Stimulated activated CD8-positive, alpha-beta memory T cell treated with anti-CD3 and anti-CD28 coated beads, Interleukin-15, amount 100 ng/mL, for 24 hours (primary cell): Measurements from ENCODE around the gene CEP72.
"Not testable (repeated sequence)": the region's sequence is repeated elsewhere in the genome, so short reads cannot be mapped to it uniquely, and the experiment has no call there.

ENCODE experiments used
- DNase-seq: peaks from one replicate; pipeline ENCODE4 v3.0.0-alpha.2; 2020; ENCODE audit warnings: low read depth

The CEP72 gene

DNA sequence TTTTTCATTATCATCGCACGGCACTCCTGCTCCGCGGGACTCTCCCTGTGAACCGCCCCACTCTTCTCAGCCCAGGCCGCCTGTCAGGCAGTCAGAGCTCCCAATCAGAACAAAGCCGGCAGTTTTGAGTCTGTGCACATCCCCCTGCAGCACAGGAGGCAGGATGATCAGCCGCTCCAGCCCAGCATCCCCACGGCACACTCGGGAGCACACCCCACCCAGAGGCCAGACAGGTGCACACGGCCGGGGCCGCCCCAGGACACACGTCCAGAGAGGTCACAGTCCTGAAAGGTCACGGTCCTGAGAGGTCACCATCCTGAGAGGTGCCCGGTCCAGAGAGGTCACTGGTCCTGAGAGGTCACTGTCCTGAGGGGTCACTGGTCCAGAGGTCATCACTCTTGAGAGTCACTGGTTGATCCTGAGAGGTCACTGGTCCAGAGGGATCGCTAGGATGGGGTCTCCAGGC, 72.6 kb downstream of the CEP72 start:
- DNase-seq, result no peak

DNA sequence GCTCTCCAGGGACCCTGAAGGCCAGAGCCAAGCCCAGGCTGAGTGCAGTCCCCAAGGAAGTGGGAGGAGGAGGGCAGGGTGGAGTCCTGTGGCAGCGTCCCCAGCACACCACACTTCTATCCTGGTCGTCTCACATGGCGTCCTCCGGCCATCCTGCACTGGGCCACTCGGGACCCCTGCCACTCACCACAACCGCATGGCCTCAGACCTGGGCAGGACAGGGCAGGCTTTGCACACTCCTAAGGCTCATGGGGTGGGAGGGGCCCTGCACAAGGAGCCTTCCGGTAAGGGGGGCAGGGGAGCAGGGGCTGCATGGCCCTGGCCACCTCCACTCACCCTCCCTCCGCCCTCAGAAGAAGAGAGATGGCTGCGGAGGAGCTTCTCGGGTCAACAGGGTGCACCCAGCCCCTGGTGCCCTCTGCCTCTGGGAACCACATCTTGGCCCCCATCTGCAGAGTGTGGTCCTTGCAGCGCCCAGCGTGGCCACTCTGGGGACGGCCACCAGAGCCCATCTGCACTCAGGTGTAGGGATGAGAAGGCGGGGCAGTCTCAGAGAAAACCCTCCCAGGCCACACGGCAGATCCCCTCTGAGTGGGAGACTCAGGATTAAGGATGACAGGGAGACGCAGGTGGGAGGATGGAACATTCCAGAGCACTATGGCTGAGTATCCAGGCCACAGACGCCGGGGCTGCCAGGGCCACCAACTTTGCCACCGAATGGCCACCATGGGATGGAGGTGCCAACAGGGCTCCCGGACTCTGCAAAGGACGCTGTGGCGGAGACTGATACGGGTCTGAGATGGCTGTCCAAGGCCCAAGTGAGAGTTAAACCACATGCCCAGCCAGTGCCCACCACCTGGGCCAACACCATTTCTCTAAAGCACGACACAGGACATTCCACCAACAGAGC, 73.4 kb downstream of the CEP72 start:
- DNase-seq, result no peak

DNA sequence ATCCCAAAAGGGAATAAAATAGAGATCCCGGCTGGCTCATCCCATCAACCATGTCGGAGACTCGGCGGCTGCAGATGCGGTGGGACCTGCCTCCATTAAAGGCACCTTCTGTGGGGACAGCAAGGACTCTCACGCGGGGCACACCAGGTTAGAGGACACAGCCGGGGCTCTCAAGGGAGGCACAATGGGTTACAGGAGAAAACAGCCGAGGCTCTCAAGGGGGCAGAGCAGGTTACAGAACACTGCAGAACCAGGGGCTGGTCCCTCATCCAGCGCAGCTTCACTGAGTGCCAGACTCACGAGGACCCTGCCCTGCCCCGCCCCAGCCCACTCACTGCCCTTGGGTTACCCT, 74.0 kb downstream of the CEP72 start:
- not testable (repeated sequence) for DNase-seq

DNA sequence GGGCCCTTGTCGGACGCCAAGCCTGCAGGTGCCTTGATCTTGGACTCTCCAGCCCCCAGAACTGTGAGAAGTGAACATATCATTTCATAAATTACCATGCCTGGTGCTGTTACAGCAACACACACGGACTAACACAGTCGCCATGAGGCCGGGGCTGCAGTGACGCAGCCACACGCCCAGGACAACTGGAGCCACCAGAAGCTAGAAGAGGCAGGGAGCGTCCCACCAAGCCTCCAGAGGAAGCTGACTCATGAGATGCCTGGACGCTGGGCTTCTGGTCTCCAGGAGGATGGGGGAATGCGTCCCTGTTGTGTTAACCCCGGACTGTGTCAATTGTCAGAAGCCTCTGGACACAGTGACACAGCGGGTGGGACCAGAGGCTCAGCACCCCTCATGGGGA, 74.8 kb downstream of the CEP72 start:
- DNase-seq, result not testable (repeated sequence)

DNA sequence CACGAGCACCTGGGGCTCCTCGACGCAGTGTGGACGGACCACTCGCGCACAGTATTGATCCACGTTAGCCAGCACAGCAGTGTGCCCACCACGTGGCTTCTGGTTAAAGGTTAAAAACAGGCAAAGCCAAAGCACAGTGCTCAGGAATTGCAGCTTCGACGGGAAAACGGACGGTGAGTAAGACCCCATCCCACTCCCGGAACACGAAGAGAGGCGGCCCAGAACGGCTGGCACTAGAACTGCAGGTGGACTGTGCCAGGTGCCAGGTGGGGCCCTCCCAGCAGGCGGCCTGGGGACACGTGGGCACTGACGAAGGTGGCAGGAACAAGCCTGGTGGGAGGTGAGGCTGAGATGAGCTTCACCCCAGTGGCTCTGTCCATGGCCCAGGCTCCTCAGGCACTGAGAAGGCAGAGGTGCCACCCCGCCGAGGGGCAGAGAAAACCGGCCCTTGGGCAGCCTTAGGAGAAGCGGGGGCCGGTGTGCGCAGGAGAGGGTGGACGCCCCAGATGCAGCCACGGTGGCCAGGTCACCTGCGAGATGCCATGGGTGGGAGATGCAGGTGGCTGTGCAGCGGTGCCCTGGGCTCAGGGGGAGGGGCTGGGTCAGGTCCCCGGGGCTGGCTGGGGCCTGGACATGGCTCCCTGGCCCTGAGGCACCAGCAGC, 76.3 kb downstream of the CEP72 start:
- DNase-seq, result not testable (repeated sequence)

DNA sequence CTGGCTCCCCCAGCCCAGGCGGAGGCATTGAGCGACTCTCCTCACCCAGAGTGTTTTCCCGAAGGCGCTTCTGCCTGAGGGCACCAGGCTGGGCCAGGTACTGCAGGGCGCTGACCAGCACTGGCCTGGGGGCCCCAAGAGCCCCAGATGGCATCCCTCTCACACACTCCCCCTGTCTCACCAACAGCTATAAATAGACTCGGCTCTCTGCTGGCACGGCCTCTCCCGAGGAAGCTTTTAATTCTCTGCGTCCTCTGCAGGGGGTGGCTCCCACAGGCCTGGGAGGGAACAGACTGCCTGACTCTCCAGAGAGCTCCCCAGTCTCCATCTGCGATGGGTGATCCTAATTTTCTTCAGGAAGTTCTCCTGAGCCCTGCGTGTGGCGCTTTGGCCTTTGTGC, 78.2 kb downstream of the CEP72 start:
- DNase-seq, result not testable (repeated sequence)

DNA sequence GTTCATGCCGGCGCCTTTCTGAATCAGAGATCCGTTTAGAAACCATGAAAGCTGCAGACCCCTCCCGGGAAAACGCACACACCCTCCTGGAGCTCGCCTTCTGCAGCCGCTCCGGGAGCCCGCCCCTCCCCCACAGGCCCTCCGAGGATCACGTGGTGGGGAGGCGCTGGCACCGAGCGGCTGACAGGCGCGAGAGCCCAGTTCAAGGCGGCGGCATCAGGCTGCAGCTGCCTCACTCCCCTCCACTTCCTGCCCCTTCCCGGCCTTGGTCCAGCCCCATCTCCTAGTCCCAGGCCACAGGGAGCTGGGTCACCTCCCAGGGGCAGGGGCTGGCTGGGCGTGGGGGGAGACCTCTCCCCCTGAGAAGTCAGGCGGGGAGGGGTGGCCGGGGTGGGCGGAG, 78.9 kb downstream of the CEP72 start:
- DNase-seq, result not testable (repeated sequence)

- DNase-seq, result no peak
Measured at GRCh38 chr5:691817-692528, 79.8 kb downstream of the CEP72 start.

- DNase-seq, result not testable (repeated sequence)
Measured at GRCh38 chr5:692529-693041, 80.4 kb downstream of the CEP72 start.

GRCh38 chr5:693271-694041, 81.3 kb downstream of the CEP72 start, which contains the start of gene TPPP:
TSS of gene TPPP (minus strand) at chr5:693352. CDS start at chr5:678060, 15,292 bp downstream.
- peak; percentile 83 for DNase-seq

DNA sequence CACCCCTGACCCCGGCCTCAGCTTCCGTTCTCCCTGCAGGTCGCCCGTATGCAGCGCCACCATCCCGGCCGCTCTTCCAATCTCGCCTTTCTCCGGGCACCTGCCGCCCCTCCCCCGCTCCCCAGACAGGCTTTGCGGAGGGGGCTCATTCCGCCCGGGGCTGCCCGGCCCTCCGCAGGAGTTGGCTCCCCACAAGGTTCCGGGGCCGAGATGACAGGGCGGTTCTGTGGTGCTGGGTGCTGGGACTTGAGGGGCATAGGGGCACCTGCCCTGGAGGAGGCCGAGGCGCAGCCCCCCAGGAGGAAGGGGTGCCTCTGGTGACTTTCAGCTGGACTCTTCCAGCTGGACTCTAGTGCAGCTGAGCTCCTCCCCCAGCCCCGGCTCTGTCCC, 81.9 kb downstream of the CEP72 start:
- not testable (repeated sequence) for DNase-seq

- not testable (repeated sequence) for DNase-seq
Measured at GRCh38 chr5:695475-695874, 83.3 kb downstream of the CEP72 start.

GRCh38 chr5:696191-696590, 84.1 kb downstream of the CEP72 start:
- DNase-seq, result not testable (repeated sequence)

- DNase-seq, result not testable (repeated sequence)
Measured at GRCh38 chr5:696753-697702, 84.9 kb downstream of the CEP72 start.
